ENCODE measurements around the gene MOV10L1. TPM values are rescaled to one million over a fixed set of nuclear protein-coding genes. Genes with fewer than 3 reads are reported as not detected.

The MOV10L1 gene
- total RNA-seq, 2 experiments from 2014 or later, result not detected

GRCh38 chr22:50171319-50171964 lies 81.6 kb downstream of the MOV10L1 start:
- H3K36me3 ChIP-seq (ENCODE audit: insufficient read depth, low read length), result no peaks in the 10 kb centered on the region
- no peak overlapping the region for H3K4me3 ChIP-seq (ENCODE audit: low read length)
- Mint-ChIP-seq H3K9me3 (no peaks in the 10 kb centered on the region), H3K27ac (no peak overlapping the region), H3K4me3 (peak overlapping the region; percentile 70), H3K4me1 (ENCODE audit: low read depth) (peaks cover 10% of the 10 kb centered on the region), H3K36me3 (ENCODE audit: low read depth) (no peaks in the 10 kb centered on the region), H3K27me3 (peaks cover 40% of the 10 kb centered on the region)
- ATAC-seq (ENCODE audit: poor library complexity) (no peak), DNase-seq (no peak)
- POLR2A ChIA-PET, result interaction anchor here (1.4 kb wide), 1 partner anchor 18 kb away, joined by 3 read pairs; no protein-coding TSS in a partner anchor
- peaks cover 29 to 39% of the 10 kb centered on the region in 2 experiments for H3K27me3 ChIP-seq (ENCODE audit: control insufficient read depth in 1 of 2, insufficient read depth in 2 of 2, low read length in 2 of 2)
- no peak overlapping the region for H3K27ac ChIP-seq (ENCODE audit: low read depth in 1 of 2, low read length in 2 of 2)
- intact Hi-C loops (cut with DNase I, micrococcal nuclease), result loop anchor here in 1 of 2 experiments (5.0 kb wide), 1 partner anchor 36 kb away; no protein-coding TSS in a partner anchor
- TF ChIP-seq, protein P1, sequence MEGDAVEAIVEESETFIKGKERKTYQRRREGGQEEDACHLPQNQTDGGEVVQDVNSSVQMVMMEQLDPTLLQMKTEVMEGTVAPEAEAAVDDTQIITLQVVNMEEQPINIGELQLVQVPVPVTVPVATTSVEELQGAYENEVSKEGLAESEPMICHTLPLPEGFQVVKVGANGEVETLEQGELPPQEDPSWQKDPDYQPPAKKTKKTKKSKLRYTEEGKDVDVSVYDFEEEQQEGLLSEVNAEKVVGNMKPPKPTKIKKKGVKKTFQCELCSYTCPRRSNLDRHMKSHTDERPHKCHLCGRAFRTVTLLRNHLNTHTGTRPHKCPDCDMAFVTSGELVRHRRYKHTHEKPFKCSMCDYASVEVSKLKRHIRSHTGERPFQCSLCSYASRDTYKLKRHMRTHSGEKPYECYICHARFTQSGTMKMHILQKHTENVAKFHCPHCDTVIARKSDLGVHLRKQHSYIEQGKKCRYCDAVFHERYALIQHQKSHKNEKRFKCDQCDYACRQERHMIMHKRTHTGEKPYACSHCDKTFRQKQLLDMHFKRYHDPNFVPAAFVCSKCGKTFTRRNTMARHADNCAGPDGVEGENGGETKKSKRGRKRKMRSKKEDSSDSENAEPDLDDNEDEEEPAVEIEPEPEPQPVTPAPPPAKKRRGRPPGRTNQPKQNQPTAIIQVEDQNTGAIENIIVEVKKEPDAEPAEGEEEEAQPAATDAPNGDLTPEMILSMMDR (IDR thresholded peaks at IDR 0.05), result no peak
- H3K4me1 ChIP-seq (ENCODE audit: insufficient read depth, low read length), result peaks cover 12% of the 10 kb centered on the region
- CTCF ChIA-PET, result no interaction called here
- H3K9me3 ChIP-seq (ENCODE audit: control insufficient read depth in 1 of 2, insufficient read depth in 1 of 2, low read length in 2 of 2), result peaks cover 0 to 15% of the 10 kb centered on the region in 2 experiments

GRCh38 chr22:50171965-50172421 lies 82.2 kb downstream of the MOV10L1 start:
- H3K27me3 Mint-ChIP-seq, result peaks cover 40% of the 10 kb centered on the region
- POLR2A ChIA-PET, result no interaction called here
- DNase-seq, result no peak

GRCh38 chr22:50173311-50173982 lies 83.6 kb downstream of the MOV10L1 start:
- H3K36me3 ChIP-seq (ENCODE audit: insufficient read depth, low read length), result no peaks in the 10 kb centered on the region
- intact Hi-C loops (cut with DNase I, micrococcal nuclease), result loop anchor here in 1 of 2 experiments (5.0 kb wide), 1 partner anchor 34 kb away; no protein-coding TSS in a partner anchor
- peak in 2 of 14 experiments; percentile 42 to 43 for DNase-seq
- peaks cover 10% of the 10 kb centered on the region for H3K4me1 Mint-ChIP-seq (ENCODE audit: low read depth)
- TF ChIP-seq, protein P1 (IDR thresholded peaks at IDR 0.05), result no peak
- peaks cover 30% of the 10 kb centered on the region for H3K27me3 Mint-ChIP-seq
- no peaks in the 10 kb centered on the region for H3K36me3 Mint-ChIP-seq (ENCODE audit: low read depth)
- no peak overlapping the region for H3K27ac ChIP-seq (ENCODE audit: low read depth in 1 of 2, low read length in 2 of 2)
- peak overlapping the region; percentile 42 for H3K4me3 Mint-ChIP-seq
- CTCF ChIA-PET, result no interaction called here
- peaks cover 12% of the 10 kb centered on the region for H3K4me1 ChIP-seq (ENCODE audit: insufficient read depth, low read length)
- H3K27me3 ChIP-seq (ENCODE audit: control insufficient read depth in 1 of 2, insufficient read depth in 2 of 2, low read length in 2 of 2), result peaks cover 28 to 31% of the 10 kb centered on the region in 2 experiments
- peaks cover 0 to 17% of the 10 kb centered on the region in 2 experiments for H3K9me3 ChIP-seq (ENCODE audit: control insufficient read depth in 1 of 2, insufficient read depth in 1 of 2, low read length in 2 of 2)
- H3K9me3 Mint-ChIP-seq, result no peaks in the 10 kb centered on the region
- ATAC-seq (ENCODE audit: poor library complexity), result no peak
- no peak overlapping the region for H3K4me3 ChIP-seq (ENCODE audit: low read length)
- POLR2A ChIA-PET, result no interaction called here
- H3K27ac Mint-ChIP-seq, result no peak overlapping the region

More at GRCh38 chr22:50171965-50172421, 82.2 kb downstream of the MOV10L1 start:
- ATAC-seq (ENCODE audit: poor library complexity), result no peak
- Mint-ChIP-seq H3K27ac (no peak overlapping the region), H3K36me3 (ENCODE audit: low read depth) (no peaks in the 10 kb centered on the region), H3K4me3 (peak overlapping the region; percentile 42), H3K4me1 (ENCODE audit: low read depth) (peaks cover 10% of the 10 kb centered on the region), H3K9me3 (no peaks in the 10 kb centered on the region)
- H3K4me3 ChIP-seq (ENCODE audit: low read length), result no peak overlapping the region
- H3K27ac ChIP-seq (ENCODE audit: low read depth in 1 of 2, low read length in 2 of 2), result no peak overlapping the region
- intact Hi-C loops (cut with DNase I, micrococcal nuclease), result loop anchor here in 1 of 2 experiments (5.0 kb wide), 1 partner anchor 35 kb away; no protein-coding TSS in a partner anchor
- CTCF ChIA-PET, result no interaction called here
- TF ChIP-seq, protein P1 (IDR thresholded peaks at IDR 0.05), result no peak
- peaks cover 29 to 39% of the 10 kb centered on the region in 2 experiments for H3K27me3 ChIP-seq (ENCODE audit: control insufficient read depth in 1 of 2, insufficient read depth in 2 of 2, low read length in 2 of 2)
- peaks cover 12% of the 10 kb centered on the region for H3K4me1 ChIP-seq (ENCODE audit: insufficient read depth, low read length)
- H3K36me3 ChIP-seq (ENCODE audit: insufficient read depth, low read length), result no peaks in the 10 kb centered on the region
- peaks cover 0 to 15% of the 10 kb centered on the region in 2 experiments for H3K9me3 ChIP-seq (ENCODE audit: control insufficient read depth in 1 of 2, insufficient read depth in 1 of 2, low read length in 2 of 2)
